Hepatocyte (in vitro differentiated cells): Measurements from ENCODE around the gene LRRC39. TPM values are rescaled to one million over a fixed set of nuclear protein-coding genes. Genes with fewer than 3 reads are reported as not detected.

Experiments used
- DNase-seq: peaks from one replicate; pipeline ENCODE4 v3.0.0-alpha.2; 2016; ENCODE audit warnings: low spot score
- H2AFZ ChIP-seq: fragments of 200-600 bp; sonication (generic); 2 replicates; pipeline ENCODE4 v1.6.0; 2016; ENCODE audit warnings: antibody characterized with exemption, mild to moderate bottlenecking
- H3K27ac ChIP-seq: fragments of 200-600 bp; sonication (generic); 2 replicates; pipeline ENCODE4 v1.5.1; 2016; ENCODE audit warnings: mild to moderate bottlenecking
- H3K27me3 ChIP-seq: fragments of 200-600 bp; sonication (generic); 2 replicates; pipeline ENCODE4 v1.6.1; 2016
- H3K36me3 ChIP-seq: fragments of 200-600 bp; sonication (generic); replicated peaks from 2 replicates; pipeline ENCODE4 v1.5.1; 2016; ENCODE audit warnings: low read depth; ENCODE audit not compliant: insufficient read depth
- H3K4me1 ChIP-seq: fragments of 200-600 bp; sonication (generic); 2 replicates; pipeline ENCODE4 v1.5.1; 2016; ENCODE audit warnings: mild to moderate bottlenecking, moderate library complexity; ENCODE audit not compliant: insufficient read depth
- H3K4me2 ChIP-seq: fragments of 200-600 bp; sonication (generic); 2 replicates; pipeline ENCODE4 v1.6.0; 2016
- H3K4me3 ChIP-seq: fragments of 200-600 bp; sonication (generic); 2 replicates; pipeline ENCODE4 v1.5.1; 2016; ENCODE audit warnings: mild to moderate bottlenecking
- H3K79me2 ChIP-seq: fragments of 200-600 bp; sonication (generic); 2 replicates; pipeline ENCODE4 v1.6.0; 2017; ENCODE audit warnings: mild to moderate bottlenecking
- H3K9me2 ChIP-seq: fragments of 200-600 bp; sonication (generic); replicated peaks from 2 replicates; pipeline ENCODE4 v1.6.0; 2017; ENCODE audit warnings: mild to moderate bottlenecking; ENCODE audit not compliant: insufficient read depth
- H3K9me3 ChIP-seq: fragments of 200-600 bp; sonication (generic); 2 replicates; pipeline ENCODE4 v1.5.1; 2016; ENCODE audit warnings: low read depth, mild to moderate bottlenecking
- H4K20me1 ChIP-seq: fragments of 200-600 bp; sonication (generic); 2 replicates; pipeline ENCODE4 v1.6.0; 2016; ENCODE audit warnings: mild to moderate bottlenecking; ENCODE audit not compliant: insufficient read depth, poor library complexity, severe bottlenecking
- CTCF ChIP-seq: fragments of 200-600 bp; sonication (generic); IDR thresholded peaks from 2 replicates; pipeline ENCODE4 v1.5.1; 2016; ENCODE audit warnings: antibody characterized with exemption, mild to moderate bottlenecking; ENCODE audit not compliant: poor library complexity
- EZH2 ChIP-seq: fragments of 200-600 bp; sonication (generic); IDR thresholded peaks from 2 replicates; pipeline ENCODE4 v1.6.1; 2016; ENCODE audit warnings: antibody characterized with exemption, mild to moderate bottlenecking, borderline replicate concordance
- EZH2phosphoT487 ChIP-seq: fragments of 200-600 bp; sonication (generic); IDR thresholded peaks from one replicate; pipeline ENCODE4 v1.6.1; 2018; ENCODE audit warnings: antibody characterized with exemption, mild to moderate bottlenecking, low read depth, moderate library complexity; ENCODE audit not compliant: unreplicated experiment, severe bottlenecking
- WGBS: methylation state at CpG from one replicate; pipeline ENCODE4 v1.1.6; 2016; ENCODE audit warnings: low lambda C conversion rate; ENCODE audit errors: missing lambda C conversion rate; 5-methylcytosine and 5-hydroxymethylcytosine counted together
- polyA plus RNA-seq: library from polyadenylated mRNA; unstranded; fragments of >200 nt; fragmentation: Nextera tagmentation; extraction: Ambion mirVana; gene quantifications from 2 replicates; pipeline ENCODE4 v1.2.1, GENCODE V29; 2016
- total RNA-seq: library from RNA; depleted of rRNA; stranded (reverse); fragments of >200 nt; gene quantifications from 2 replicates; pipeline ENCODE4 v1.2.3, GENCODE V29; 2014

LRRC39 gene
- total and polyA plus RNA-seq, 2 experiments from 2014 or later = 1.1 to 1.2 TPM

GRCh38 chr1:100162881-100163280 lies 15.2 kb downstream of the LRRC39 start:
- Histone ChIP-seq H3K4me3 (no peak overlapping the region), H3K36me3 (no peaks in the 10 kb centered on the region), H3K4me1 (no peaks in the 10 kb centered on the region), H4K20me1 (no peaks in the 10 kb centered on the region), H3K4me2 (no peak overlapping the region), H3K79me2 (no peaks in the 10 kb centered on the region), H3K27ac (no peak overlapping the region), H3K9me2 (no peaks in the 10 kb centered on the region), H3K27me3 (no peaks in the 10 kb centered on the region), H3K9me3 (no peaks in the 10 kb centered on the region), H2AFZ (no peak overlapping the region)
- no peak for DNase-seq
- no peak for TF ChIP-seq EZH2phosphoT487
- TF ChIP-seq CTCF = no peak
- no peak for TF ChIP-seq EZH2

GRCh38 chr1:100152271-100152670 lies 25.8 kb downstream of the LRRC39 start:
- Histone ChIP-seq H4K20me1 (no peaks in the 10 kb centered on the region), H2AFZ (no peak overlapping the region), H3K9me2 (no peaks in the 10 kb centered on the region), H3K27ac (no peak overlapping the region), H3K4me2 (no peak overlapping the region), H3K36me3 (no peaks in the 10 kb centered on the region), H3K9me3 (no peaks in the 10 kb centered on the region), H3K27me3 (no peaks in the 10 kb centered on the region), H3K4me1 (no peaks in the 10 kb centered on the region), H3K4me3 (no peak overlapping the region), H3K79me2 (no peaks in the 10 kb centered on the region)
- TF ChIP-seq CTCF (no peak), EZH2phosphoT487 (no peak), EZH2 (no peak)
- WGBS = 92% methylated on average over 4 of the region's 4 CpGs
- DNase-seq = no peak

GRCh38 chr1:100151679-100152078 lies 26.4 kb downstream of the LRRC39 start:
- H3K4me1 ChIP-seq = no peaks in the 10 kb centered on the region
- H4K20me1 ChIP-seq = no peaks in the 10 kb centered on the region
- WGBS = 86% methylated on average over 2 of the region's 2 CpGs
- no peaks in the 10 kb centered on the region for H3K79me2 ChIP-seq
- H3K4me2 ChIP-seq = no peak overlapping the region
- no peaks in the 10 kb centered on the region for H3K9me3 ChIP-seq
- no peak overlapping the region for H3K4me3 ChIP-seq
- no peak overlapping the region for H3K27ac ChIP-seq
- no peaks in the 10 kb centered on the region for H3K9me2 ChIP-seq
- no peaks in the 10 kb centered on the region for H3K27me3 ChIP-seq
- no peak for DNase-seq
- H3K36me3 ChIP-seq = no peaks in the 10 kb centered on the region
- no peak for TF ChIP-seq EZH2
- no peak for TF ChIP-seq CTCF
- TF ChIP-seq EZH2phosphoT487 = no peak
- H2AFZ ChIP-seq = no peak overlapping the region

DNA sequence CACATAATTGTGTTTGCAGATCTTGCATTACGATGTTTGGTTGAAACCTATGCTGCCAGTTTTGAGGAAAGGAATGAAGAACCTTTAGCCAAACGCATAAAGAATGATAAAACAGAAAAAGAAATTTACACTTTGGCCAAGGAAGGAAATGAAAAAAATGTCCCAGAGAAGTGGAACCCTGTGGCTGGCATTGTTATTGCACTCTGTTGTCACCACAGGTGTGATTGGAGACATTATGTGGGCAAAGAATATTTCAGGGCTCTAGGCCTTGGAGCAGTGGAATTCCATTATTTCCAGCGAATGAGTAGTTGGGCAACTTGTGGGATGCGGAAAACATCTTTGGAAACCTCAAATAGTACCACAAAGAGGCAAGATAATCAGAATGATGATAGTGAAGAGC lies 30.2 kb downstream of the LRRC39 start:
- Histone ChIP-seq H4K20me1 (no peaks in the 10 kb centered on the region), H3K27me3 (no peaks in the 10 kb centered on the region), H3K27ac (no peak overlapping the region), H3K9me3 (no peaks in the 10 kb centered on the region), H3K4me3 (no peak overlapping the region), H3K4me2 (no peak overlapping the region), H2AFZ (no peak overlapping the region), H3K36me3 (no peaks in the 10 kb centered on the region), H3K79me2 (no peaks in the 10 kb centered on the region), H3K9me2 (no peaks in the 10 kb centered on the region), H3K4me1 (no peaks in the 10 kb centered on the region)
- WGBS = 95% methylated on average over 4 of the region's 4 CpGs
- no peak for DNase-seq
- TF ChIP-seq CTCF (no peak), EZH2 (no peak), EZH2phosphoT487 (no peak)
